SK-MEL-5 (cell line): ENCODE results near the gene BNC2. TPM values are rescaled to one million over a fixed set of nuclear protein-coding genes. Genes with fewer than 3 reads are reported as not detected.

Experiments
- DNase-seq: peaks from one replicate; pipeline ENCODE4 v3.0.0-alpha.2; 2016; ENCODE audit warnings: low read depth, low spot score
- in situ Hi-C: cut with HindIII; loops from 2 replicates; pipeline ENCODE4 v1.10.0; 2016; ENCODE audit warnings: low sequenced_read_pairs, high pct_unique_total_duplicates, low pct_unique_long_range_greater_than_20kb
- total RNA-seq: library from RNA; depleted of rRNA; stranded (reverse); fragments of >200 nt; shearing (Covaris generic); gene quantifications from 2 replicates; pipeline ENCODE4 v1.2.3, GENCODE V29; 2014

Gene BNC2
- total RNA-seq, 1 experiment from 2014 or later = 23.5 TPM

- DNase-seq = peak; percentile 36
- in situ Hi-C loops = no loop called here
These were observed 440.8 kb downstream of the BNC2 start for GRCh38 chr9:16429671-16430070.

GRCh38 chr9:16427873-16428427 is 442.5 kb downstream of the BNC2 start:
- in situ Hi-C loops = no loop called here
- DNase-seq = no peak

- no peak for DNase-seq
- in situ Hi-C loops = no loop called here
These were observed 443.8 kb downstream of the BNC2 start for GRCh38 chr9:16426716-16427115.

- no peak for DNase-seq
- in situ Hi-C loops = no loop called here
These were observed 444.8 kb downstream of the BNC2 start for GRCh38 chr9:16425562-16426231.

- in situ Hi-C loops = no loop called here
- no peak for DNase-seq
These were observed 448.4 kb downstream of the BNC2 start for GRCh38 chr9:16422114-16422513.

- no peak for DNase-seq
- in situ Hi-C loops = no loop called here
These were observed 448.9 kb downstream of the BNC2 start for GRCh38 chr9:16421532-16421931.

- in situ Hi-C loops = no loop called here
- DNase-seq = no peak
These were observed 451.3 kb downstream of the BNC2 start for GRCh38 chr9:16419124-16419523.

GRCh38 chr9:16418721-16419120 is 451.7 kb downstream of the BNC2 start:
- DNase-seq = no peak
- in situ Hi-C loops = no loop called here

- in situ Hi-C loops = no loop called here
- no peak for DNase-seq
These were observed 452.7 kb downstream of the BNC2 start for GRCh38 chr9:16417749-16418148.

GRCh38 chr9:16417161-16417560 is 453.3 kb downstream of the BNC2 start:
- in situ Hi-C loops = no loop called here
- no peak for DNase-seq

- in situ Hi-C loops = no loop called here
- DNase-seq = no peak
These were observed 456.0 kb downstream of the BNC2 start for GRCh38 chr9:16414451-16414850.

- no peak for DNase-seq
- in situ Hi-C loops = no loop called here
These were observed 456.9 kb downstream of the BNC2 start for GRCh38 chr9:16413509-16414016.

- in situ Hi-C loops = no loop called here
- no peak for DNase-seq
These were observed 457.7 kb downstream of the BNC2 start for GRCh38 chr9:16412740-16413139.

GRCh38 chr9:16411311-16411710 is 459.2 kb downstream of the BNC2 start:
- in situ Hi-C loops = no loop called here
- DNase-seq = no peak

- in situ Hi-C loops = no loop called here
- DNase-seq = no peak
These were observed 459.7 kb downstream of the BNC2 start for GRCh38 chr9:16410601-16411280.

GRCh38 chr9:16407617-16408016 is 462.9 kb downstream of the BNC2 start:
- no peak for DNase-seq
- in situ Hi-C loops = no loop called here

- no peak for DNase-seq
- in situ Hi-C loops = no loop called here
These were observed 463.8 kb downstream of the BNC2 start for GRCh38 chr9:16406526-16407225.

- DNase-seq = no peak
- in situ Hi-C loops = no loop called here
These were observed 465.0 kb downstream of the BNC2 start for GRCh38 chr9:16405421-16405820.
